GM12878 (cell line): ENCODE data around the gene ZBTB4. TPM values are rescaled to one million over a fixed set of nuclear protein-coding genes. Genes with fewer than 3 reads are reported as not detected.

Experiments used
- USF2 ChIP-seq: IDR thresholded peaks from 2 replicates; pipeline ENCODE4 v1.6.1; 2011; ENCODE audit warnings: low read depth, low read length, improper control_type of control experiment, borderline replicate concordance
- polyA plus RNA-seq, 11 experiments: library from polyadenylated mRNA; depleted of rRNA in 4 of 11; unstranded in 6 of 11; stranded (reverse) in 5 of 11; fragments of >200 nt; fragmentation: Nextera tagmentation in 4 of 11; fragmentation: Illumina TruSeq in 1 of 11; extraction: Ambion mirVana in 4 of 11; extraction: Trizol in 1 of 11; gene quantifications; 1 replicate in 1 of 11; 2 replicates in 10 of 11; pipeline versions ENCODE4 v1.2.1 to v1.2.3, GENCODE V29; 2011 to 2016; ENCODE audit warnings: inconsistent platforms in 2 of 11, missing spikeins in 2 of 11, low read depth in 1 of 11
- total RNA-seq, 4 experiments: library from RNA; depleted of rRNA in 3 of 4; stranded (reverse); fragments of >200 nt in 3 of 4; fragmentation: Illumina TruSeq in 1 of 4; extraction: Trizol in 1 of 4; gene quantifications; 2 replicates each; pipeline versions ENCODE4 v1.2.1 to v1.2.3, GENCODE V29; 2013 to 2021
- TF ChIP-seq, protein P1 (sequence below): fragments of 450-650 bp; IDR thresholded peaks from 2 replicates; pipeline ENCODE4 v1.6.1; 2017; ENCODE audit warnings: mild to moderate bottlenecking

Gene ZBTB4
- total and polyA plus RNA-seq, 10 of the 15 experiments (the other 5 are each of a cell fraction or from before 2014, with no cell fraction given) = 2.0 to 14.9 (median 6.9) TPM

DNA sequence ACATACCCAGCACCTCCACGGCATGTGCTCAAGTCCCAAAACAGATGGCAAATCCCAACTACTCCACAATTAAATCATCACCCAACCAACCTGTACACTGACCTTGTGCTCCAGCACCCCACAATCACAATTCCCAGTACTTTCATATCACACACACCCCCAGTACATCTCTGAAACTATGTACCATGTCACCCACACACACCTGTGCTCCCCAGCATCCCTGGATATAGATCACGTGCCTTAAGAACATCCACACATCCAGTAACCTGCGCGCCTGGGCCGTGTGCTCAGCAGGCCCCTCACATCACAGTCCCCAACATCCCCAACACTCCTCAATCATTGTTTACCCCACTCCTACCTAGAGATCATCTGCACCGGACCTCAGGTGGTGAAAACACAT, 69.7 kb downstream of the ZBTB4 start (continued):
- TF ChIP-seq, protein P1, sequence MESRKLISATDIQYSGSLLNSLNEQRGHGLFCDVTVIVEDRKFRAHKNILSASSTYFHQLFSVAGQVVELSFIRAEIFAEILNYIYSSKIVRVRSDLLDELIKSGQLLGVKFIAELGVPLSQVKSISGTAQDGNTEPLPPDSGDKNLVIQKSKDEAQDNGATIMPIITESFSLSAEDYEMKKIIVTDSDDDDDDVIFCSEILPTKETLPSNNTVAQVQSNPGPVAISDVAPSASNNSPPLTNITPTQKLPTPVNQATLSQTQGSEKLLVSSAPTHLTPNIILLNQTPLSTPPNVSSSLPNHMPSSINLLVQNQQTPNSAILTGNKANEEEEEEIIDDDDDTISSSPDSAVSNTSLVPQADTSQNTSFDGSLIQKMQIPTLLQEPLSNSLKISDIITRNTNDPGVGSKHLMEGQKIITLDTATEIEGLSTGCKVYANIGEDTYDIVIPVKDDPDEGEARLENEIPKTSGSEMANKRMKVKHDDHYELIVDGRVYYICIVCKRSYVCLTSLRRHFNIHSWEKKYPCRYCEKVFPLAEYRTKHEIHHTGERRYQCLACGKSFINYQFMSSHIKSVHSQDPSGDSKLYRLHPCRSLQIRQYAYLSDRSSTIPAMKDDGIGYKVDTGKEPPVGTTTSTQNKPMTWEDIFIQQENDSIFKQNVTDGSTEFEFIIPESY = no peak
- TF ChIP-seq USF2 = no peak

Other genes starting within 250 kb of the ZBTB4 start
Only the 7 nearest of the 40 such genes appear.
- not detected in 2 replicates for gene SPEM2, start 54.0 kb downstream of the ZBTB4 start, total RNA-seq (2014; rRNA removed)
- not detected in 2 replicates for gene SPEM2, start 54.0 kb downstream of the ZBTB4 start, total RNA-seq (2014; rRNA removed; fragmentation: Illumina TruSeq; extraction: Trizol)
- not detected in 2 replicates for gene SPEM2, start 54.0 kb downstream of the ZBTB4 start, total RNA-seq (2021)
- gene SPEM2, start 54.0 kb downstream of the ZBTB4 start, polyA plus RNA-seq (2011; rRNA removed) = not detected in 2 replicates
- not detected in 2 replicates for gene SPEM2, start 54.0 kb downstream of the ZBTB4 start, polyA plus RNA-seq (2014; fragmentation: Illumina TruSeq; extraction: Trizol)
- gene SPEM2, start 54.0 kb downstream of the ZBTB4 start, polyA plus RNA-seq (2014; fragmentation: Nextera tagmentation; extraction: Ambion mirVana) = not detected
- gene SPEM2, start 54.0 kb downstream of the ZBTB4 start, polyA plus RNA-seq (2014; rRNA removed) = not detected in 2 replicates
- not detected for gene SPEM2, start 54.0 kb downstream of the ZBTB4 start, polyA plus RNA-seq (2016; fragmentation: Nextera tagmentation; extraction: Ambion mirVana)
- gene SPEM3, start 50.8 kb downstream of the ZBTB4 start, total RNA-seq (2014; rRNA removed) = not detected in 2 replicates
- gene SPEM3, start 50.8 kb downstream of the ZBTB4 start, total RNA-seq (2014; rRNA removed; fragmentation: Illumina TruSeq; extraction: Trizol) = not detected in 2 replicates
- not detected in 2 replicates for gene SPEM3, start 50.8 kb downstream of the ZBTB4 start, total RNA-seq (2021)
- gene SPEM3, start 50.8 kb downstream of the ZBTB4 start, polyA plus RNA-seq (2011; rRNA removed) = not detected in 2 replicates
- not detected in 2 replicates for gene SPEM3, start 50.8 kb downstream of the ZBTB4 start, polyA plus RNA-seq (2014; fragmentation: Illumina TruSeq; extraction: Trizol)
- not detected for gene SPEM3, start 50.8 kb downstream of the ZBTB4 start, polyA plus RNA-seq (2014; fragmentation: Nextera tagmentation; extraction: Ambion mirVana)
- gene SPEM3, start 50.8 kb downstream of the ZBTB4 start, polyA plus RNA-seq (2014; rRNA removed) = not detected in 2 replicates
- gene SPEM3, start 50.8 kb downstream of the ZBTB4 start, polyA plus RNA-seq (2016; fragmentation: Nextera tagmentation; extraction: Ambion mirVana) = not detected
- 14.0 and 14.8 TPM in 2 replicates for gene TMEM102, start 44.2 kb downstream of the ZBTB4 start, total RNA-seq (2014; rRNA removed)
- 4.2 and 5.1 TPM in 2 replicates for gene TMEM102, start 44.2 kb downstream of the ZBTB4 start, total RNA-seq (2014; rRNA removed; fragmentation: Illumina TruSeq; extraction: Trizol)
- gene TMEM102, start 44.2 kb downstream of the ZBTB4 start, total RNA-seq (2021) = 13.9 and 14.4 TPM in 2 replicates
- 2.6 and 6.5 TPM in 2 replicates for gene TMEM102, start 44.2 kb downstream of the ZBTB4 start, polyA plus RNA-seq (2011; rRNA removed)
- gene TMEM102, start 44.2 kb downstream of the ZBTB4 start, polyA plus RNA-seq (2014; fragmentation: Illumina TruSeq; extraction: Trizol) = 1.9 and 4.5 TPM in 2 replicates
- under 1 TPM in 1 of 2 experiments, not detected in 1; 0.04 TPM for gene TMEM102, start 44.2 kb downstream of the ZBTB4 start, polyA plus RNA-seq (2014; fragmentation: Nextera tagmentation; extraction: Ambion mirVana)
- gene TMEM102, start 44.2 kb downstream of the ZBTB4 start, polyA plus RNA-seq (2014; rRNA removed) = 10.5 and 11.1 TPM in 2 replicates
- 10 to 100 TPM; 11.3 to 12.8 TPM for gene TMEM102, start 44.2 kb downstream of the ZBTB4 start, polyA plus RNA-seq (2016; fragmentation: Nextera tagmentation; extraction: Ambion mirVana)
- gene FGF11, start 40.1 kb downstream of the ZBTB4 start, total RNA-seq (2014; rRNA removed) = 2.3 and 3.0 TPM in 2 replicates
- 1.8 and 2.4 TPM in 2 replicates for gene FGF11, start 40.1 kb downstream of the ZBTB4 start, total RNA-seq (2014; rRNA removed; fragmentation: Illumina TruSeq; extraction: Trizol)
- gene FGF11, start 40.1 kb downstream of the ZBTB4 start, total RNA-seq (2021) = 3.0 TPM in 2 replicates
- 15.6 and 21.1 TPM in 2 replicates for gene FGF11, start 40.1 kb downstream of the ZBTB4 start, polyA plus RNA-seq (2011; rRNA removed)
- 3.5 and 4.1 TPM in 2 replicates for gene FGF11, start 40.1 kb downstream of the ZBTB4 start, polyA plus RNA-seq (2014; fragmentation: Illumina TruSeq; extraction: Trizol)
- 1 to 10 TPM in 1 of 2 experiments, under 1 TPM in 1; 0.69 to 1.3 TPM for gene FGF11, start 40.1 kb downstream of the ZBTB4 start, polyA plus RNA-seq (2014; fragmentation: Nextera tagmentation; extraction: Ambion mirVana)
- gene FGF11, start 40.1 kb downstream of the ZBTB4 start, polyA plus RNA-seq (2014; rRNA removed) = 2.3 and 2.8 TPM in 2 replicates
- gene FGF11, start 40.1 kb downstream of the ZBTB4 start, polyA plus RNA-seq (2016; fragmentation: Nextera tagmentation; extraction: Ambion mirVana) = 1 to 10 TPM in 1 of 2 experiments, under 1 TPM in 1; 0.97 to 1.8 TPM
- 10.8 and 12.0 TPM in 2 replicates for gene CHRNB1, start 34.6 kb downstream of the ZBTB4 start, total RNA-seq (2014; rRNA removed)
- gene CHRNB1, start 34.6 kb downstream of the ZBTB4 start, total RNA-seq (2014; rRNA removed; fragmentation: Illumina TruSeq; extraction: Trizol) = 12.8 and 12.9 TPM in 2 replicates
- gene CHRNB1, start 34.6 kb downstream of the ZBTB4 start, total RNA-seq (2021) = 5.8 and 7.4 TPM in 2 replicates
- 9.1 and 11.0 TPM in 2 replicates for gene CHRNB1, start 34.6 kb downstream of the ZBTB4 start, polyA plus RNA-seq (2011; rRNA removed)
- 12.2 and 14.4 TPM in 2 replicates for gene CHRNB1, start 34.6 kb downstream of the ZBTB4 start, polyA plus RNA-seq (2014; fragmentation: Illumina TruSeq; extraction: Trizol)
- gene CHRNB1, start 34.6 kb downstream of the ZBTB4 start, polyA plus RNA-seq (2014; fragmentation: Nextera tagmentation; extraction: Ambion mirVana) = 10 to 100 TPM; 13.2 to 14.8 TPM
- gene CHRNB1, start 34.6 kb downstream of the ZBTB4 start, polyA plus RNA-seq (2014; rRNA removed) = 10.6 and 11.6 TPM in 2 replicates
- 10 to 100 TPM in 1 of 2 experiments, 1 to 10 TPM in 1; 8.5 to 10.7 TPM for gene CHRNB1, start 34.6 kb downstream of the ZBTB4 start, polyA plus RNA-seq (2016; fragmentation: Nextera tagmentation; extraction: Ambion mirVana)
- not detected in 2 replicates for gene SLC35G6, start 1.8 kb upstream of the ZBTB4 start, total RNA-seq (2014; rRNA removed)
- not detected in 2 replicates for gene SLC35G6, start 1.8 kb upstream of the ZBTB4 start, total RNA-seq (2014; rRNA removed; fragmentation: Illumina TruSeq; extraction: Trizol)
- not detected in 2 replicates for gene SLC35G6, start 1.8 kb upstream of the ZBTB4 start, total RNA-seq (2021)
- not detected in 2 replicates for gene SLC35G6, start 1.8 kb upstream of the ZBTB4 start, polyA plus RNA-seq (2011; rRNA removed)
- not detected in 2 replicates for gene SLC35G6, start 1.8 kb upstream of the ZBTB4 start, polyA plus RNA-seq (2014; fragmentation: Illumina TruSeq; extraction: Trizol)
- not detected for gene SLC35G6, start 1.8 kb upstream of the ZBTB4 start, polyA plus RNA-seq (2014; fragmentation: Nextera tagmentation; extraction: Ambion mirVana)
- gene SLC35G6, start 1.8 kb upstream of the ZBTB4 start, polyA plus RNA-seq (2014; rRNA removed) = not detected in 2 replicates
- gene SLC35G6, start 1.8 kb upstream of the ZBTB4 start, polyA plus RNA-seq (2016; fragmentation: Nextera tagmentation; extraction: Ambion mirVana) = under 1 TPM in 1 of 2 experiments, not detected in 1; 0.20 TPM
- gene POLR2A, start 4.7 kb upstream of the ZBTB4 start, total RNA-seq (2014; rRNA removed) = 25.6 and 28.9 TPM in 2 replicates
- gene POLR2A, start 4.7 kb upstream of the ZBTB4 start, total RNA-seq (2014; rRNA removed; fragmentation: Illumina TruSeq; extraction: Trizol) = 12.0 and 12.5 TPM in 2 replicates
- 111 and 121 TPM in 2 replicates for gene POLR2A, start 4.7 kb upstream of the ZBTB4 start, total RNA-seq (2021)
- 7.9 and 19.3 TPM in 2 replicates for gene POLR2A, start 4.7 kb upstream of the ZBTB4 start, polyA plus RNA-seq (2011; rRNA removed)
- 47.6 and 57.7 TPM in 2 replicates for gene POLR2A, start 4.7 kb upstream of the ZBTB4 start, polyA plus RNA-seq (2014; fragmentation: Illumina TruSeq; extraction: Trizol)
- 1 to 10 TPM; 1.7 to 2.8 TPM for gene POLR2A, start 4.7 kb upstream of the ZBTB4 start, polyA plus RNA-seq (2014; fragmentation: Nextera tagmentation; extraction: Ambion mirVana)
- 37.8 and 45.5 TPM in 2 replicates for gene POLR2A, start 4.7 kb upstream of the ZBTB4 start, polyA plus RNA-seq (2014; rRNA removed)
- gene POLR2A, start 4.7 kb upstream of the ZBTB4 start, polyA plus RNA-seq (2016; fragmentation: Nextera tagmentation; extraction: Ambion mirVana) = 10 to 100 TPM; 88.2 to 95.0 TPM